ENCODE measurements around the gene RAI1.

RAI1 gene

DNA sequence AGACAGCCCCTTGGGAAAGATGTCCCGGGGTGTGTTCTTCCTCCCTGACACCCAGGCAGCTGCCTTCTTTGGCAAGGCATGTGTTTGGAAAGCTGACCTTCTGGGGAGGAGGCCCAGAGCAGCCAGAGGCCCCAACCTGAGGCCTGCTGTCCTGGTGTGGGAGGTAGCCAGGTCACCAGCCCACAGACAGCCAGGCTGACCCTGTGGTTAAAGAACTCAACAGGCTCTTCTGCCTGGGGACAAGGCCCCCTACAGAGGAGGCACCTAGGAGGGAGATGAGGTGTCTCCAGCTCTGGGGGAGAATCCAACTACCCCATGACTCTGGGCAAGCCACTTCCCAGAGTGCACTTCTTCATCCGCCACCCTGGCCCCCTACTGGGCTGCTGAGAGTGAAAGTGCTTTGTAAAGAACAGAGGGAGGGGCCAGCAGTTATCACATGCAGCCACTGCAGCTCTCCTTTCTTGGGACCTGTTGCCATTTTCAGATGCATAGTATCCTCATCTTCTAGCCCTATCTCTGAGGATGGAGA, 168.7 kb downstream of the RAI1 start:
- DNase-seq = no peak

DNA sequence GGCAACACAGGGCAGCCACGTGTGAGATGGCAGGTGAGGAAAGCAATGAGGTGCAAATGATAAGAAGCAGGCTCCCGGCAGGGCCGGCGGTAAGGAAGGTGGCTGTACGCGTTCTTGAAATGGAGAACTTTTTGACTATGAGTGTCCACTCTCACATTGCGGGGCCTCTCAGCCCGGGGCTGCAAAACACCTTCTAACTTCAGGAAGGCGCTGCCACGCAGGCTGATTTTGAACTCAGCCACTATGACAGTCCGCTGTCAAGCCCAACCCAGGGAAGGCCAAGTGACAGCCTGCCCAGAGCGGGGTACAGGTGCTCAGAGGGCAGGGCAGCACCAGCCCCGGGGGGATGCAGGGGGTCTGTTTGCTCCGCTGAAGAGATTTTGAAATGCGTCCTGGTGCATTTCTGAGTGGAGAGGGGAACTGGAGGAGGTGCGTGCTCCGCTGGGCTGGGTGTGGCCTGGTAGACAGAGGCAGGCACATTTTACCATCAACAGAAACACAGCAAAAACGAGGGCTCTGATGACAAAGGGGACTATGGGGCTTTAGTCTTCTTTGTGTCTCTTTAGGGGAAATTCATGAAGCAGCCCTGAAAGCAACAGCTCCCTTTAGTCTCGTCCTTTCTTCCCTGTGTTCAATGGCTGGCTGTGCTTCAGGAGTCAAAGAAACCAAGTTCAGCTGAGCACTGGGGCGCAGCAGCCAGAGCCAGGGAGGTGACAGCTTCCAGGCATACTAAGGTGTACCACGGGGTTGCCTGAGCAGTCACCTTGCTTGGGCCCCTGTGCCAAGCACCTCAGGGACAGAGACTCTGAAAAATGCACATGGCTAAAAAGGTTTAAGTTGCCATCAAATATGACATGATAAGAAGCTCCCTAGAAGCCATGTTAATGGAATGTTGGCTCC, 170.1 kb downstream of the RAI1 start:
- no peak for DNase-seq

DNA sequence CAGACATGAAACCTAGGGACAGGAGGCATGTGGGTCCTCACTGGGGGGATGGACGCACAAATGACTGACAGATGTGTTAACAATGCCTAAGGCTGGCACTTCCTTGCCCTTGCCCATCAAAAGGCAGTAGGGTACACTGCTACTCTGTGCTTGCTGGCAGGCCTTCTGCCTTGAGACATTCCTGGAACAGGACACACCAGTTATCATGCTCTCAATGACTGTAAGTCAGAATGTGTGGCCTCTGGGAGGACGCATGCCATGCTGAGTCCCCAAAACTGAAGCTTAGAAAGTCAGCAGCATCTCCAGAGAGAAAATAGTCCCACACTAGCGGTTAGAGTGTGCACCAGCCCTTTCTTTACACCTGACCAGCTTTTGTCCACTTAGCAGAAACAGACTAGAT, 171.7 kb downstream of the RAI1 start:
- no peak for DNase-seq

DNA sequence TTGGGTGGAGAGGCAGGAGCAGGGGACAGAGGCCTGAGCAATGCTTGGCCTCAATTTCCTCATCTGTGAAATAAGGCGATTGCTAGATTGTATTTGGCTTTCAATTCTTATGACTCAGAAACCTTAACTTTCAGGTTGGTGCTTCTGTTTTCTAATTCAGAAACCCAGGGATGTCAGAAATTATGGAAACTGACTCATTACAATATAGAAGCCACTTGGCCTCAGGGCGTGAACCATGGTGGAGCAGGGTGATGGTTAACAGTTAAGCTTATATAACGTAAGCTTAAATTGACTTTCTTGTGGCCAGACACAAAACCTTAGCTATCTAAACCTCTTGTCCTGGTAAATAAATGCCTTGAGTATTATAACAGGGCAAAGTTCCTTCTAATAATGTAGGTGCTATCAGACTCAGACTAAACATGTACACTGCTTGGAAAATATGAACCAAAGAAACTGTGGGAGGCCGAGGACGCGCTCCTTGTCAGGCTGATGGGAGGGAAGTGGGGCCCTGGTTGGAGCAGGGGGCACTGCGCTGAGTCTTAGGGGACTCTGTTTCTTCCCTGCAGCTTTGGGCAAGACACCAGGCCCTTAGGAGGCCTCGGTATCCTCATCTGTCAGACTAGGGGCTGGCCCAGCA, 172.7 kb downstream of the RAI1 start:
- no peak for DNase-seq

DNA sequence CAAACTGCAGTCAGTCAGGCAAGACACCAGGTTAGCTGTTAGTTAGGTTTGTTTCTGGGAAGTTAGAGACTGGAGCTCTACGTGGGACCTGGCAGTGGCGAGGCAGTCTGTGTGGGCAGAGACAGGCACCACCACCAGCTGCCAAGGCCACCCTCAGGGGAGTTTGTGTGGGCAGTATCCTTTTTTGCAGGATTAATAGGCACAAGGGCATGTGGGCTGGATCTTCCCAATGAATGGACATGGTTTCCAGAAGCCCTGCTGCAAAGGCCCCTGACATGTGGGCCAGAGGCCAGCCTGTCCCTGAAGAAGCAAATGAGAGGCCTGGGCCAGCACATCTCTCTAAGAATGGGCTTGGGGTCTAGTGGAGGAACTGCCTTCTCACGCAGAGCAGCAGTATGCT, 174.7 kb downstream of the RAI1 start:
- DNase-seq = no peak

DNA sequence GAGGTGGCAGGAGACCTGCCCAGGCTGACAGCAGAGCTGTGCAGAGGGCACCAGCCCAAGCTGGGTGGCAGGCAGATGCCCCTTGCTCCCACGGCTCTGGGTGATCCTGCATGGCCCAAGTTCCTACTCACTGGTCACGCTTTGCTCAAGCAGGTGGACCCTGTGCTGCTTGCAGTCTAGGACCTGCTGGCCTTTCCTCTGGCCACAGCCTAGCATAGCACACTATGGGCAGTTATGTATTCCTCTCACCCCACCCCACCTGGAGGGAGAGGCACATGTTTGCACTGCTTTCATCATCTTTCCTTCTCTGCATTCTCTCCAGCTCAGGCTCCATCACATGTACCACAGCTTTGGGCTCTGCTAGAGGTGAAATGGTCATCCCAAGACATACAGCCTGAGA, 175.1 kb downstream of the RAI1 start:
- no peak for DNase-seq

DNA sequence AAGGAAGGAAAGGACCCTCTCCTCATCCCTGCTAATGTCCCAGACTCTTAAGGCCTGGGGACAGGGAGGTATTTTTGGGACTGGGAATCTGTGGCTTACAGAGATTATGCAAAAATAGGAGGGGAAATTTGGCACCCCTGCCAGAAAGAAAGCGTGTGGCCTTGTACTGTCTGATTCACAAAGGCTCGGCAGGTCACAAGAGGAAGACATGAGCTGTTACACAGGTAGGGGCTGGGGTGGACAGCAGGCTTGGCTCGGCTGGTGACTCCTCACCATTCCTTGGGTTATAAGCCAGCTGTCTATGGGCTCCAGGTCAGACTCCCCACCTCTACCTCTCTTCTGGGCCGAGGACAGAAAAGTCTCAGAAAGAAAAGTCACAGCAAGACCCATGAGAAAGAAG, 176.2 kb downstream of the RAI1 start:
- no peak for DNase-seq

DNA sequence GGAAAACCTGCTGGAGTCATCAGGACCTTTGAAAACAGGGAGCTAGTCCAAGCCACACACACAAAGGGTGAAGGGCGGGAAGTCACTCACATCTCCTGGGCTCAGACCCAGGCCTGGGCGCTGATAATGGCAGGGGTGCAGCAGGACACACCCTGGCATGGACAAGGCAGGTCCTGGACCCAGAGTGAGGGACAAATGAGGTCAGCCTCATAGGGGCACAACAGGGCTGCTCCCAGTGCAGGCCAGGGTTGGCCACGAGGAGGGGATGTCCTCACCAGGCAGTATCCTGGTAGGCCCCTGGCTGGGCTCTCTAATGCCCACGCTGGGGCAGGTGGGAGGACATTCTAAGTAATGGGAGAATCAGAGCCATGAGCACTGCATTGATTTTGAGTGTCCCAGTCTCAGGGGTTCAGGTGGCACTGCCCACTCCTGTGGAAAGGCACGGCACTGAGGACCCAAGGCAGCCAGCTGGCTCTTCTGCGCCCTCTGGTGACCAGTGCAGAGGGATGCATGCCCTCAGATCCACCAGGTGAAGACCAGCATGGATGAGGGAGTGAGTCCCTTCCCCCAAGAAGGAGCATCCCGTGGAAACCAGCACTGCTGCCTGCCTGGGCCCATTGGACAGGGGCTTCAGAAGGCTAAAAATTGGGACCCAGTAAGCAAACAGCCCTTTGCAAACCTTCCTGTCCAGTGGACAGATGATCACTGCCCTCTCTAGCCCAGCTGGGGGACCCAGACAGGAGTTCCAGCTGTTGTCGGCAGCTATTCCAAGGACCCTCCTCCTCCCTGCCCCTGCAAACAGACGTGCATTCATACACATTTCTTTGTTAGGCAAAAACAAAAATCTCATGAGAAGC, 178.9 kb downstream of the RAI1 start:
- DNase-seq = no peak

DNA sequence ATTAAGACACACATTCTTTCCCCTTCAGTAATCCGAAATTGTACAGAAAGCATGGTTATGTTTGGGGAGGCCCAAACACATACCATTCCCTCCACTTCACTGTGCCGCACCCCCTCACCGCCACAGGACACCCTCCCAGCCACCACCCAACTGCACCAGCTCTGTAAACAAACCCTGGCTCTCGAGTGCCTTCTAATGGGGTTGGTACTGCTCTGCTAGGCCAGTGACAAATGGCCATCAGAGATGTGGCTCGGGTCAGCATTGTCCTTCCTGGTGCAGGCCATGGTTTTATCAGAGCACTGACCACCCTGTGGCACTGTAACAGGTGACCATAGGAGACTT, 179.5 kb downstream of the RAI1 start:
- DNase-seq = no peak

All from NCI-H446 treated with DMSO at 0.1 percent for 48 hours (cell line).